DMS53 treated with DMSO at 0.1 percent for 48 hours (cell line): ENCODE data around the gene FAM107A.

Experiments
- DNase-seq: peaks from one replicate; lab custom pipeline; 2025; ENCODE audit not compliant: unreplicated experiment; lab: John Stamatoyannopoulos, UW

The FAM107A gene

GRCh38 chr3:58520403-58521335 is 56.5 kb downstream of the FAM107A start:
- DNase-seq = no peak

DNA sequence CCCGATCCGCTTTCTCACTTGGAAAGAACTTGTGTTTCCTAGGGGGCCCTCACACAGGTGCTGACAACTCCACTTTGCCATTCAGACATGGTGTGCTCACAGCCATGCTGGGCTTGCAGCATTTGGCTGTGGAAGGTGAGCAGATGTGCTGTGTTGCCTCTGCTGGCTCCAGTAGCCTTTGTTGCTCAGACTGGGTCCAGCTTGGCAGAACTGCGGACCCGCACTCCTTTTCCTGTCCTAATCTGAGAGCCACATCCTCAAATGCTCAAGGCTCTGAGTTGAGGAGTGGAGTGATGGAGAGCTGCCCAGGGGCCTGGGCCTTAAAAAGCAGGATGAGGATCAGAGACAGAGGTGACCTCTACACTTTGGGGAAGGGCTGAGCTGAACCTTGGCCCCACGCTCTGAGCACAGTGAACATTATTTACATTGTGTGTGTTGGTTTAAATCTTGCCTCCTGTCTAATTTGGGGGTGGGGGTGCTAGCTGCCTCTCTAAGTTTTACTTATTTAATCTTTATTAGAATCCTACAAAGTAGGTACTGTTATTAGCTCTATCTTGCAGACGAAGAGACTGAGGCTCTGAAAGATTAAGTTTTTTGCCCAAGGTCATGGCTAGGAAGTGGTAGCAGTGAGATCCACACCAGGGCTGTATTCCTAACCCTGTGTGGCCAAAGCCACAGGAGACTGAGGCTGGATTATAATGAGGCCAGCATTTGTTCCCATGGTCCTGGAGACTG is 57.4 kb downstream of the FAM107A start:
- no peak for DNase-seq

GRCh38 chr3:58518291-58518789 is 58.9 kb downstream of the FAM107A start:
- no peak for DNase-seq

DNA sequence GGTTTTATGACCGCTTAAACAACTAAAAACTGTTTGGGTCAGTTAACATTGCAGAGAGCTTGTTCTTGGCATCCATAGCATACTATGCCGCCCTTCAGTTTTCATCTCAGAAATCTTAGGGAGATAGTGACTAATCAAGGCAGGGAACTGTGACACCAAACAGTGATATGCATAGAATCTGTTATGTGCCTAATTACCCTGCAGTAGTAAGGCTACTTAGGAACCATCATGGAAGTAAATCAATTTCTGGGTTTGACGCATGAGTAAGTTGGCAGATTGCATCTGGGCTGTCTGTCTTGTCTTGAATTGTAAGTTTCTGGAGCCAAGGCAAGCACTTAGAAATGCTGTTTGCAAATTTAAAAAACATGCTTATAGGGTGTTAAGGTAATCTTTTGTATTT is 62.8 kb downstream of the FAM107A start:
- no peak for DNase-seq
